Measurements from ENCODE around the gene ANKZF1. TPM values are rescaled to one million over a fixed set of nuclear protein-coding genes. Genes with fewer than 3 reads are reported as not detected.
A peak's percentile ranks its signal among the peaks of the same experiment; 100 is the strongest.

ANKZF1 gene
- total and polyA plus RNA-seq, 2 of the 4 experiments (the other 2 are of a cell fraction): 18.6 to 33.8 TPM

DNA sequence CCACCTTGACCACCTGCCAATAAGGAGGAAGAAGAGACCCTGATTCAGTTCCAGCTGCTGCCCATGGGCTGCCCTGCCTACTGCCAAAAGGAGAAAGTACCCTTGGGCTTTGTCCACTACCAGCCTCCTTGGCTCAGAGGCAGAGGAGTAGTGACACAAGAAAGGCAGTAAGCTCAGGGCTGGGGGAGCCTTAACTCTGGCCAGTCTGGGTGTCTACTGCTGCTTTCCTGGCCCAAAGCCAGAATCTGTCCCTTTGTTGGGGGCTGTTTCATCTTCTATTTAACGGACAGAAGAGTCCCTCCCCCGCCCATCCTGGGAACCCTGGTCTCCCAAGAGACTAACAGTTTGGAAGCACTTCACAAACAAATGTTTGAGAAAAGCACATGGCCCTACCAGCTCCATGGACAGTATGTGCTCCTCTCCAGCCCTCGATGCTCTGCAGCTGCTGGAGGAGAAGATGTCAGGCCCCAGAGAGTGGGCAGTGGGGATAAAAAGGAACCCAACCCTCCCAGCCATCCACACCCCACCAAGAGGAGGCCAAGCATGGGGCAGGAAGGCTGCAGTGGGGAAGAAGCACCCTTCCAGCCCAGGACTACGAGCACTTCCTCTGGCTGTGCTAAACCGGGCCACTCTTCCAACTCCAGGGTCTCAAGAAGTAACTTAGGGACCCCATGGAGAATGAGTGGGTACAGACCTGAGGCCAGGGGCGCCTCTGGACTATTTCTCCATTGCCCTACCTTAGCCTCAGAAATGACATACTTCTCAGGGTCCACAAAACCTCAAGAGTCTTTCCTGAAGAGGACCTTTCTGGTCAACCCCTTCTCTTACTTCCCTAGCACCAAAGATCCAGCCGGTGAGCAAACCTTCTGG lies 1.3 kb upstream of the ANKZF1 start:
- intact Hi-C loops (cut with micrococcal nuclease): no loop called here
- H2AFZ ChIP-seq (replicated peaks; ENCODE audit: low read length, poor library complexity): peak overlapping the region; percentile 99

More for the DNA sequence above, 1.3 kb upstream of the ANKZF1 start:
- Histone ChIP-seq H3K9me1 (ENCODE audit: insufficient read depth, low read length) (peaks cover 8% of the 10 kb centered on the region; the same call in 1 of the 2 replicates), H3K27me3 (ENCODE audit: control insufficient read depth, insufficient read depth, low read length) (no peaks in the 10 kb centered on the region), H3K4me3 (ENCODE audit: insufficient read depth, low read depth, low read length) (peak overlapping the region; percentile 79), H4K8ac (ENCODE audit: low read depth in 2 of 2, low read length in 2 of 2) (peak overlapping the region; percentile 26 to 66; a peak in 2 of 4 replicates), H4K91ac (ENCODE audit: insufficient read depth, low read depth, low read length) (peak overlapping the region; percentile 68), H3K18ac (ENCODE audit: low read depth, low read length) (no peak overlapping the region), H4K20me1 (ENCODE audit: insufficient read depth, low read length) (no peaks in the 10 kb centered on the region), H3K79me1 (ENCODE audit: low read depth in 1 of 2, low read length in 2 of 2) (peaks cover 46 to 58% of the 10 kb centered on the region in 2 experiments), H3K23ac (ENCODE audit: low read depth, low read length) (peak overlapping the region; percentile 87), H2BK20ac (ENCODE audit: low read depth, low read length) (no peak overlapping the region), H2BK5ac (ENCODE audit: low read depth, low read length, poor library complexity, severe bottlenecking) (peak overlapping the region; percentile 71), H3K14ac (replicated peaks; ENCODE audit: low read depth, low read length) (peak overlapping the region; percentile 93), H2AK9ac (replicated peaks; ENCODE audit: low read depth, low read length, poor library complexity) (peak overlapping the region; percentile 94), H4K5ac (ENCODE audit: low read depth, low read length) (peak overlapping the region; percentile 31), H3K9ac (ENCODE audit: low read depth, low read length) (peak overlapping the region; percentile 82), H2BK15ac (ENCODE audit: low read depth, low read length) (0 out of 3 replicates have a peak overlapping the region, but pooled peaks have one; percentile 25), H3K27ac (ENCODE audit: insufficient read depth, low read length) (peak overlapping the region; percentile 70), H3K4ac (ENCODE audit: low read depth, low read length) (peak overlapping the region; percentile 51), H3K9me3 (ENCODE audit: control insufficient read depth, insufficient read depth, low read length) (no peaks in the 10 kb centered on the region), H3K4me1 (ENCODE audit: control insufficient read depth, insufficient read depth, low read length) (peaks cover 5% of the 10 kb centered on the region), H3K36me3 (ENCODE audit: control insufficient read depth, insufficient read depth, low read length) (peaks cover 38% of the 10 kb centered on the region), H2BK120ac (ENCODE audit: low read depth, low read length) (no peak overlapping the region), H3K56ac (ENCODE audit: extremely low read depth, insufficient read depth, low read length) (peak overlapping the region; percentile 69; the same call in 1 of the 2 replicates), H2AK5ac (ENCODE audit: low read depth, low read length) (peak overlapping the region; percentile 60), H3K4me2 (ENCODE audit: low read depth, low read length) (peak overlapping the region; percentile 93)
- dilution Hi-C loops (cut with HindIII; ENCODE audit: low sequenced_read_pairs, unreplicated experiment) (no loop called here), in situ Hi-C loops (cut with MboI; ENCODE audit: low sequenced_read_pairs) (no loop called here)
- TF ChIP-seq, protein P1, sequence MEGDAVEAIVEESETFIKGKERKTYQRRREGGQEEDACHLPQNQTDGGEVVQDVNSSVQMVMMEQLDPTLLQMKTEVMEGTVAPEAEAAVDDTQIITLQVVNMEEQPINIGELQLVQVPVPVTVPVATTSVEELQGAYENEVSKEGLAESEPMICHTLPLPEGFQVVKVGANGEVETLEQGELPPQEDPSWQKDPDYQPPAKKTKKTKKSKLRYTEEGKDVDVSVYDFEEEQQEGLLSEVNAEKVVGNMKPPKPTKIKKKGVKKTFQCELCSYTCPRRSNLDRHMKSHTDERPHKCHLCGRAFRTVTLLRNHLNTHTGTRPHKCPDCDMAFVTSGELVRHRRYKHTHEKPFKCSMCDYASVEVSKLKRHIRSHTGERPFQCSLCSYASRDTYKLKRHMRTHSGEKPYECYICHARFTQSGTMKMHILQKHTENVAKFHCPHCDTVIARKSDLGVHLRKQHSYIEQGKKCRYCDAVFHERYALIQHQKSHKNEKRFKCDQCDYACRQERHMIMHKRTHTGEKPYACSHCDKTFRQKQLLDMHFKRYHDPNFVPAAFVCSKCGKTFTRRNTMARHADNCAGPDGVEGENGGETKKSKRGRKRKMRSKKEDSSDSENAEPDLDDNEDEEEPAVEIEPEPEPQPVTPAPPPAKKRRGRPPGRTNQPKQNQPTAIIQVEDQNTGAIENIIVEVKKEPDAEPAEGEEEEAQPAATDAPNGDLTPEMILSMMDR (conservative IDR thresholded peaks at IDR 0.05; ENCODE audit: low read depth, low read length): no peak
- no peak for TF ChIP-seq NFE2L2 (IDR thresholded peaks at IDR 0.05; ENCODE audit: low read depth, low read length)
- TF ChIP-seq FOS (IDR thresholded peaks at IDR 0.05; ENCODE audit: low read depth, low read length): no peak
- ChIA-PET CTCF (interaction anchor here (0.6 to 1.4 kb wide), 3 partner anchors 50 to 137 kb away, joined by 4 to 8 read pairs (median 5); no protein-coding TSS in a partner anchor), POLR2A (ENCODE audit: unreplicated experiment) (interaction anchor here (0.7 to 1.1 kb wide), 2 partner anchors 16 to 21 kb away, joined by 6 to 18 read pairs; no protein-coding TSS in a partner anchor)
- BruUV-seq (replicated peaks): no TSS peak
- ATAC-seq (ENCODE audit: low read depth): no peak
- no peak for DNase-seq
- 0% methylated on average over 1 of the region's 7 CpGs; no CpG with 5 or more reads in 1 of the 2 experiments for WGBS, 2 experiments (ENCODE audit: extremely low coverage in 2 of 2, insufficient read length in 1 of 2)
